ENCODE results near the gene KIF21A.

Gene KIF21A

DNA sequence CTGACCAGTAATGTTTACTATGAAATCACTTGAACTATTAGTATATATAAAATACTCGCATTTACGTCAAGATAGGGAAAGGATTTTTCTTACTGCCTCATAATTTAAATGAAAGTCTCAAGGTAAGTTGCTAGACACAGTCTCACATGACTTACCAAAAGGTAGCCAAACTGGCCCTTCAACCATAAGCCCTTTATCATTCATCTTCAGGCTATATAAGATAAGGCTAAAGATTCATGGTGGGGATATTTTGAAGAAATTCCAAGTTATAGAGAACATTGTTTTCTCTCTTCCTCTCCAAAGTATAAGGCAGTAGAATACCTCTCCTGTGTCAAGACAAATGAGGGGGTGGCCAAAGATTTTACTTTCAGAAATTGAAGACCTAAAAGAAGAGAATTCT, 23.4 kb downstream of the KIF21A start:
- Mint-ChIP-seq H3K36me3 (ENCODE audit: low read depth) (no peaks in the 10 kb centered on the region), H3K4me3 (no peak overlapping the region), H3K27ac (no peak overlapping the region), H3K27me3 (no peaks in the 10 kb centered on the region), H3K9me3 (no peaks in the 10 kb centered on the region), H3K4me1 (ENCODE audit: low read depth) (no peaks in the 10 kb centered on the region)
- intact Hi-C loops (cut with micrococcal nuclease): no loop called here

DNA sequence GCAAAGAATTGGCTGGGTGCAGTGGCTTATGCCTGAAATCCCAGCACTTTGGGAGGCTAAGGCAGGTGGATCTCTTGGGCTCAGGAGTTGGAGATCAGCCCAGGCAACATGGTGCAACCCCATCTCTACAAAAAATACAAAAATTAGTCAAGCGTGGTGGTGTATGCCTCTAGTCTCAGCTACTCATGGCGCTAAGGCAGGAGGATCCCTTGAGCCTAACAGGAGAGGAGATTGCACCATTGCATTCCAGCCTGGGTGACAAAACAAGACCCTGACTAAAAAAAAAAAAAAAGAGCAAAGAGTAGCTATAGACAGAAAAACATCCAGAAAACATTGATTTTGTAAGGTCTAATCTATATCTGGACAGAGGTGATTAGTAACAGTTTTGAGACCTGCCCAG, 25.0 kb downstream of the KIF21A start:
- Mint-ChIP-seq H3K27ac (no peak overlapping the region), H3K27me3 (no peaks in the 10 kb centered on the region), H3K9me3 (no peaks in the 10 kb centered on the region), H3K4me1 (ENCODE audit: low read depth) (no peaks in the 10 kb centered on the region), H3K36me3 (ENCODE audit: low read depth) (no peaks in the 10 kb centered on the region), H3K4me3 (no peak overlapping the region)
- intact Hi-C loops (cut with micrococcal nuclease): no loop called here

DNA sequence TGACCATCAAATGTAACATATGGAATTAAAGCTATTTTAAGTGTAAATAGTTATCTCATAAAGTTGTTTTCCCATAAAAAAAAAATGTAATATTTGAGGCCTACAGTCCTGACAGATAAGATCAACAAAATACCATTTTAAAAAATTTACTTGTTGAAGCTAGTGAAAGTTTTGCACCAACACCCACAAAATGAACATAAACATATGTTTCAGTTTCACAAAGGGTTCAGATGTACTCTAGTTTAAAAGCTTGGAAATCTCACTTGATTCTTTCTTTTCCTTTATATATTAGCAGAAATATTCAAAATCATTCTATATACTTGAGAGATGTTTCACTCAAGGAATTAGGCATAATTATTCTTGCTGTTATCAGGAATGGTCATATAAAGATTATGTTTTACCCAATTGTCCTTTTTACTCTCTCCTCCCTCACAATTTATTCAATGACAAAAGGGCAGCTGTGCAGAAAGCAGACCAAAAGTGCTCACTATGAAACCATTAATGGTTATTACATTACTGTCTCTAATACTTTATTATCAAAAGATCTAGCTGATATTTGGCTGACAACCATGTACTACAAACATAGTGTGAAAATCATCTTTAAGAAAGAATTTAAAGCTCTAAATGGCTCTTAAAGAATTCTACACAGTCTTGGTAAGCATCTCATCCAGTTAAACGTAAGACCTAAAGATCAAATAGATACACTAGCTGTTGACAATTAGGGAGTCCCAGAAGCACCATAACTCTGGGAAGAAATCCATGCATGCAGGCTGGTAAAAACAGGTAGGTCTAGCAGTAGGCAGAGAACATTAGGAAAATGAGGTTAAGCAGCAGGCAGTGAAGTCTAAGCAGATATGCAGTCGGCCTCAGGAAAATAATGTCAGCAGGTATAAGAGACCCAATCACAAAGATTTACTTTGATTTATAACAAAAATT, 28.8 kb downstream of the KIF21A start:
- Mint-ChIP-seq H3K27me3 (no peaks in the 10 kb centered on the region), H3K4me1 (ENCODE audit: low read depth) (no peaks in the 10 kb centered on the region), H3K27ac (no peak overlapping the region), H3K4me3 (no peak overlapping the region), H3K36me3 (ENCODE audit: low read depth) (no peaks in the 10 kb centered on the region), H3K9me3 (no peaks in the 10 kb centered on the region)
- intact Hi-C loops (cut with micrococcal nuclease): no loop called here

DNA sequence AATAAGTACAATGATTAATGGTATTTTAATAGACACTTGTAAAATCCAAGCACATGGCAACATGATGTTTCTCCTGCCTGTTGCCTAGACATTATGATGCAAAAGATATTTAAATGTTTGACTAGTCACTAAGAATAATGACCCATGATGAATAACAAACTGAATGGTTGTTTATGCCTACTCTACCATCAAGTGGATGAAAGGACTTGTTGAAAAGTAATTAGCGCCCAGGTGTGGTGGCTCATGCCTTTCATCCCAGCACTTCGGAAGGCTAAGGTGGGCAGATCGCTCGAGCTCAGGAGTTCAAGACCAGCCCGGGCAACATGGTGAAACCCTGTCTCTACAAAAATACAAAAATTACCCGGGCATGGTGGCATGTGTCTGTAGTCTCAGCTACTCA, 30.7 kb downstream of the KIF21A start:
- H3K9me3 Mint-ChIP-seq: no peaks in the 10 kb centered on the region
- H3K4me1 Mint-ChIP-seq (ENCODE audit: low read depth): no peaks in the 10 kb centered on the region
- no peak overlapping the region for H3K4me3 Mint-ChIP-seq
- no peaks in the 10 kb centered on the region for H3K36me3 Mint-ChIP-seq (ENCODE audit: low read depth)
- no peak overlapping the region for H3K27ac Mint-ChIP-seq
- intact Hi-C loops (cut with micrococcal nuclease): no loop called here
- H3K27me3 Mint-ChIP-seq: no peaks in the 10 kb centered on the region

DNA sequence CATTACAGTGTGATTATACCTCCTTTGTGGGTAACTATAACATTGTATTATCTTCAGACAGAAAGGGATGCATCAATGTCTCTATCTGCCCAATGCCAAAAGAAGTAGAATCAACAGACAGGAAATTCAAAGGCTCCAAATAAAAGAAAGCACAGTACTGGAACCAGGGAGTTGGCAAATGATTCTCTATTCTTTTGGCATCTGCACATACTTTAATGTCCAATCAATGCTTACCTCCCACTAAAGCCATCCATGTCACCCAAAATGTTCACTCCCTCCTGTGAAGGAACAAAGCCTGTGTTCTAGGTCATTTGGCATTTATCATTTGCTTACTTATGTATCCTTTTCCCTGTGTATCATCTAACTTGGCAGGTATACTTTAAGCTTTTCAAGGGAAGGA, 36.7 kb downstream of the KIF21A start:
- H3K4me1 Mint-ChIP-seq (ENCODE audit: low read depth): no peaks in the 10 kb centered on the region
- no peaks in the 10 kb centered on the region for H3K27me3 Mint-ChIP-seq
- intact Hi-C loops (cut with micrococcal nuclease): no loop called here
- no peaks in the 10 kb centered on the region for H3K36me3 Mint-ChIP-seq (ENCODE audit: low read depth)
- no peaks in the 10 kb centered on the region for H3K9me3 Mint-ChIP-seq
- no peak overlapping the region for H3K27ac Mint-ChIP-seq
- no peak overlapping the region for H3K4me3 Mint-ChIP-seq

DNA sequence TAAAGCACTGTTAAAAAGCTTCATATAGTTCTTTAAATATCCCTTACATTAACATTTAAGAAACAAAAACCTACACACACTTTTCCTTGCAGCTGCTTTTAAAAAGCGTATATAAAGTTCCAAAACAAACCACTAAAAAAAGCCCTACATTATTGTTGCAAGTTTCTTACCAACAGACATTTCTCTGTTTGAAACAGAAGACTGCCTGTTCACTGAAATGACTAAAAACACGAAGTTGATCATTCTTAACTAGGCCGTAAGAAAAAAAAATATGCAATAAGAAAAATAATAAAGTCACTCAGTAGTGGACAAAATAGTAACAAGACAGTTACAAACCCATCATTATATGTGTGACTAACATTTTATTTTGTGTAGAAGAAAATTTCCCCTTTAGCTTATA, 37.3 kb downstream of the KIF21A start:
- no peaks in the 10 kb centered on the region for H3K36me3 Mint-ChIP-seq (ENCODE audit: low read depth)
- H3K4me3 Mint-ChIP-seq: no peak overlapping the region
- no peaks in the 10 kb centered on the region for H3K4me1 Mint-ChIP-seq (ENCODE audit: low read depth)
- H3K27ac Mint-ChIP-seq: no peak overlapping the region
- intact Hi-C loops (cut with micrococcal nuclease): no loop called here
- H3K9me3 Mint-ChIP-seq: no peaks in the 10 kb centered on the region
- no peaks in the 10 kb centered on the region for H3K27me3 Mint-ChIP-seq

DNA sequence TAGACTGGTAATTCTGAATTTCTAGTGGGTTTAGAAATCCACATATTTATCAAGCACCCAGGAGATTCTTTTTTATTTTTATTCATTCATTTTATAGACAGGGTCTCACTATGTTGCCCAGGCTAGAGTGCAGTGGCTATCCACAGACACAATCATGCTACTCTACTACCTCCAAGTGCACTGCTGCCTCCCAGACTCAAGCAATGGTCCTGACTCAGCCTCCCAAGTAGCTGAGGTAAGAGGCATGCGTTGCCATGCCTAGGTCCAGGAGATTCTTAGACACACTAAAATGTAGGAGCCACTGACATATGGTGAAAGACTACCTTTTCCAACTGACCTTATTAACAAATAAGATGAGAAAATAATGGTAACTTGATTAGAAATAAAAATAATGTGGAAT, 38.9 kb downstream of the KIF21A start:
- H3K4me1 Mint-ChIP-seq (ENCODE audit: low read depth): no peaks in the 10 kb centered on the region
- H3K4me3 Mint-ChIP-seq: no peak overlapping the region

DNA sequence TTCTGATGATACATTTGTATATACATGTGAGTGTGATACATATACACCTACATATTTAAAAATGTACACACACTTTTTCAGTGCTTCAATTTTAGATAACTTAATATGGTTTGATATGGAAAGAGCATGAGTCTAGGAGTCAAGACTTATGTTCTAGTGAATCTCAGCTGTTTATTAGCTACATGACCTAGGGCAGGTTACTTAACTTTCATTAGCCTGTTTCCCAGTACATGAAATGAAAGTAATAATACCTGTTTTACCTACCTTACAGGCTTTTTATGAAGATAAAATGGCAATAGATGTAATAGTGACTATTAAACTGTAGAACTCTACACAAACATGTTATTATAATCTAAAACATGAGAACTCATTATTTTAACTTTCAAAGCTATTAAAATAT, 39.5 kb downstream of the KIF21A start:
- Mint-ChIP-seq H3K4me3 (no peak overlapping the region), H3K9me3 (no peaks in the 10 kb centered on the region)
- intact Hi-C loops (cut with micrococcal nuclease): no loop called here

More for the DNA sequence above, 38.9 kb downstream of the KIF21A start:
- Mint-ChIP-seq H3K36me3 (ENCODE audit: low read depth) (no peaks in the 10 kb centered on the region), H3K27ac (no peak overlapping the region), H3K27me3 (no peaks in the 10 kb centered on the region), H3K9me3 (no peaks in the 10 kb centered on the region)
- intact Hi-C loops (cut with micrococcal nuclease): no loop called here

DNA sequence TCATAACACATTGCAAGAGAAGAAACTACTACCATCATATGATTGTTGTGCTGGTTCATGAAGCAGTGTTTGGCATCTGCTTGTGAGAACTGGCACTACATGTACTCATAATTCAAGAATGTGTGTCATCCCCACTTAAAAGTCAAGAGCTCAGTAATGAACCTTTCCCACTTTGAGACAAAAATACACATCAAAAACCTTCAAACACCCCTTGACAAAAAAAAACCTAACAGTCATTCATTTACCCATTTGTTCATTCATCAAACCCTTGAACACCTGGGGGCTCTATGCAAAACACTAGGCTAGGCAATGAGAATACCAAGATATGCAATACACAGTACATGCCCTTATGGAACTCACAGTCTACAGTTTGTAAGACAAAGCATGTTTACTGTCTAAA, 40.0 kb downstream of the KIF21A start:
- H3K9me3 Mint-ChIP-seq: no peaks in the 10 kb centered on the region
- H3K4me3 Mint-ChIP-seq: no peak overlapping the region
- no peaks in the 10 kb centered on the region for H3K4me1 Mint-ChIP-seq (ENCODE audit: low read depth)
- intact Hi-C loops (cut with micrococcal nuclease): no loop called here
- H3K27me3 Mint-ChIP-seq: no peaks in the 10 kb centered on the region
- no peaks in the 10 kb centered on the region for H3K36me3 Mint-ChIP-seq (ENCODE audit: low read depth)
- H3K27ac Mint-ChIP-seq: no peak overlapping the region

More for the DNA sequence above, 39.5 kb downstream of the KIF21A start:
- Mint-ChIP-seq H3K27ac (no peak overlapping the region), H3K27me3 (no peaks in the 10 kb centered on the region), H3K36me3 (ENCODE audit: low read depth) (no peaks in the 10 kb centered on the region), H3K4me1 (ENCODE audit: low read depth) (no peaks in the 10 kb centered on the region)

DNA sequence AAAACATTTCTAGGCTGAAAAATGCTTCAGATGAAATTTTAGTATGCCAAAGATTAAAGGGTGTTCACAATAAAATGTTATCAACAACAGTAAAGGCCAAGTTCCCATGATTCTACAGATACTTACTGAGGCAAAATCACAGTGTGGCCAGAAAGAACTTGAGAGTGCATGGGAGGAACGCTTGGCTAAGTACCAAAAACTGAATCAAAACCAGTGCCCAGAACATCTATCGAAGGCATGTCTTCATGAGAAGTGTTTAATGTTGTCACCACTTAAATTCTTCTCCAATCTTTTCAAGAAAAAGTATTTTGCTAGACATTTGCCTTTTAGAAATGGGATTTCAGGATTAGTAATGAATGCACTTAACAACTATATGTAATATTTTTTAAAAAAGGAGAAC, 41.5 kb downstream of the KIF21A start:
- no peaks in the 10 kb centered on the region for H3K4me1 Mint-ChIP-seq (ENCODE audit: low read depth)
- intact Hi-C loops (cut with micrococcal nuclease): no loop called here
- no peaks in the 10 kb centered on the region for H3K9me3 Mint-ChIP-seq
- no peak overlapping the region for H3K4me3 Mint-ChIP-seq
- no peaks in the 10 kb centered on the region for H3K36me3 Mint-ChIP-seq (ENCODE audit: low read depth)
- no peaks in the 10 kb centered on the region for H3K27me3 Mint-ChIP-seq
- H3K27ac Mint-ChIP-seq: no peak overlapping the region

DNA sequence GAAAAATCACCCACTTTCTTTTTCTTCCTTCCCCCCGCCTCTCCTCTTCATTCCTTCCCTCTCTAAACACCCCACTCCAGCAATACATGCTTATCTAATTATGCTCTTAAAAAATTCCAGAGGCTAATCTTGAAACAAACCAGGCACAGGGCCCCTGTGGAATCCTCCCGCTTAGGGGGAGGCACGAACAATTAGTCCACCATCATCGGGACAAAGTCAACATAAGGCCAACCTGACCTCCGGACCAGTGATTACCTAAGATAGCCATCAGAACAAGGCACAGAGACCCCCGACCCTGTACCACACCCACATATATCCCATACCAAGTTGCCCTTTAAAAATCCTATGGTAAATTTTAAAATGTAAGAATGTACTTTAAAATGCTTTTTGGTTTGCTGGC, 47.1 kb downstream of the KIF21A start:
- Mint-ChIP-seq H3K4me3 (no peak overlapping the region), H3K4me1 (ENCODE audit: low read depth) (no peaks in the 10 kb centered on the region), H3K36me3 (ENCODE audit: low read depth) (no peaks in the 10 kb centered on the region), H3K27me3 (no peaks in the 10 kb centered on the region), H3K9me3 (peaks cover 12% of the 10 kb centered on the region), H3K27ac (no peak overlapping the region)
- intact Hi-C loops (cut with micrococcal nuclease): no loop called here

DNA sequence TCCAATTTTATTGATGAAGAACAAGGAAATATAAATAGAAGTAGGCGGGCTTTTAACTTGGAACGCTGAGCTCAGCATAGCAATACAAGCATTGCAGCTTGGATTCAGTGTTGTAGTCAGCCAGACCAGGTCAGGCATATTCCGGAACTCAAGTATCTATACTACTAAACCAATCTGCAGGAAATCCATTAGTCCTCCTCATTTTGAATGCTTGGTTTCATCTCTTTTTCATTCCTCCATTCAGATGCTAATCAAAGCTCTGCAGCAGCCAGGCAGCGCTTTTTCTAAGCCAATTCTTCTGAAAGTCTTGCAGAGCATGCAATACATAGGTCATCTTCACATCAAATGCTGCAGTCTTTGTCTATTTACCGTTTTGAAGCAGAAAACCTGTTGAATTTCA, 49.0 kb downstream of the KIF21A start:
- intact Hi-C loops (cut with micrococcal nuclease): no loop called here
- Mint-ChIP-seq H3K4me3 (no peak overlapping the region), H3K36me3 (ENCODE audit: low read depth) (no peaks in the 10 kb centered on the region), H3K4me1 (ENCODE audit: low read depth) (no peaks in the 10 kb centered on the region), H3K27me3 (no peaks in the 10 kb centered on the region), H3K27ac (no peak overlapping the region), H3K9me3 (peaks cover 12% of the 10 kb centered on the region)

DNA sequence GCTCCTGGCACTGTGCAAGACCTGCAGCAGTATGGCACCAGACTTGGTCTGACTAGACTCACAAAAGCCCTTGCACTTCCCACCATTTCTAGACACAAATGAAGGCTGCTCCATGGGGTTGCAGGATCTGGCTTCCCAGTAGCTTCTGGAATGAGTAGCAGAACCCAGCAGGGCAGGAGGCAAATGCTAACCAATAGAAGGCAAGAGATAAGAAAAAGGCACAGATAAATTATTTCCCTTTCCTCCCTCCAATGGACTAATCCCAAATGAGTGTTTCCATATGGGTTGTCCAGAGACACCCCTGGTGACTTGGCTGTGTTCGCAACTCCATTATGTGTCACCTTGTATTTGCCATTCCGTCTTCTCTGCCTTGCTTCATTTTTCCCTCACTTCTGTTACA, 49.7 kb downstream of the KIF21A start:
- Mint-ChIP-seq H3K9me3 (peaks cover 12% of the 10 kb centered on the region), H3K27ac (no peak overlapping the region), H3K36me3 (ENCODE audit: low read depth) (no peaks in the 10 kb centered on the region), H3K4me3 (no peak overlapping the region), H3K4me1 (ENCODE audit: low read depth) (no peaks in the 10 kb centered on the region), H3K27me3 (no peaks in the 10 kb centered on the region)
- intact Hi-C loops (cut with micrococcal nuclease): no loop called here

DNA sequence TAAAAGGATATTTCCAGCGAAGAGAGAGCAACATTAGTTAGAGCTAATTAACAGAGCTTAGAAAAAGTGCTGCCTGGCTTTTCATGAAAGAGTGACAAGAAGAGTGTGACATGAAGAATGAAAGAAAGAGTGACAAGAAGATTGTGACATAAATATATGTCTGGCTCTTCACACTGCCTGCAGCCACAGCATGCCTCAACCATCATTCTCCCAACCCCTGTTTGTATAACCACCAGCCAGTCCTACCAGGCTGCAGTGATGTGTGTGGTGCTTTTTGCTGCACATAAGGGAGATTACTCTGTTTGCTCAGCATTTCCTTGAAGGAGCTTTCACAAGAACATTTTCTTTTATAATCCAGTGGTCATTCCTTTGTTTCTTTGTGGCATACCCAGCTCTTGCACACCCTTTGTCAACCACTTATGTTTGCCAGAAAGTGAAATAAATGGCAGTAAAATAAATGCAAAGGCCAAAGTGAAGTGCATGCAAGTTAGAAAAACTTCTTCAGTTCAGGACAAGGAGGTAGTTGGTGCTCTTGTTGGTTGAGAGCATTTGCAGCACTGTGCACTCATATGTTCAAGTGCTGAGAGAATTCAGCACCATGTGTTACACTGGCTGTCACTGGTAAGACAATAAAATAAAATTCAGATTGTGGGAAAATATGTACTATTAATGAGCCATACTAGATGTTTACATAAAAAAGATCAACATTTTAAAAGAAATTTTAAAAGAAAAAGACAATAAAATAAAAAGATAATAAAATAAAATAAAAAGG, 50.6 kb downstream of the KIF21A start:
- H3K4me3 Mint-ChIP-seq: no peak overlapping the region
- peaks cover 12% of the 10 kb centered on the region for H3K9me3 Mint-ChIP-seq
- H3K4me1 Mint-ChIP-seq (ENCODE audit: low read depth): no peaks in the 10 kb centered on the region
- intact Hi-C loops (cut with micrococcal nuclease): no loop called here
- no peak overlapping the region for H3K27ac Mint-ChIP-seq
- H3K36me3 Mint-ChIP-seq (ENCODE audit: low read depth): no peaks in the 10 kb centered on the region
- H3K27me3 Mint-ChIP-seq: no peaks in the 10 kb centered on the region
